Measurements from ENCODE around the gene KLF15.

KLF15 gene

DNA sequence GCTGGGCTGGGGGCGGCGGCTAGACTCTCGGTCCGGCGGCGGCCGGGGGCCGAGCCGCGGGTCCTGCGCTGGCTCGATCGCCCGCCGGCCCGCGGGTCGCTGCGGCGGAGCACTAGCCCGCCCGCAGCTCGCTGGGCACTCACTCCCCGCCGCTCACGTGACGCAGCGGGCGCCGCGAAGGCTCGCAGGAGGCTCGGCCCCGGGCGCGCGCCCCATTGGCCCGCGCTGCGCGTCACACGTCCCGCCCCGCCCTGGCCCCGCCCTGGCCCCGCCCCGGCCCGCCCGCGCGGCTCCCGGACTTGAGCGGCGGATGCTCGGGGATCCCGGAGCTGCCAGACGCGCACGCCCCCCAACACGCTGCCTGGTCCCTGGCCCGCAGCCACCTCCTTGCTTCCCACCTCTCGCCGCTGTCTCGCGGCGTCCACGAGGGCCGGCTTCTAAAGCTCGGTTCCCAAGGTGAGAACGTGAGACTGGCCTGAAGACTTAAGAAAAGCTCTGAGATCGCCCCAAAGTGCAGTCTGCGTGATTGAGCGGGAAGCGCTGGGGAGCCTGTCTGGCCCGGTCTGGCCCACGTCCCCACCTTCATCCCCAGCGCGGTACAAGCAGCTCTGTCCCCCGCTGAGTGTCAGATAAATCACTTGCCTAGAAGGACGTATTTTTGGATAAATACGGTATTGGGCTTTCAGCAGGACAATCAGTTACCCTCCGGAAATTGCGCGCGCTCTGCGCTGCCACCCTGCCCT lies at the start of gene KLF15:
Gene KLF15, minus strand, starts transcription at position 114 of the 743 bp plus-strand sequence. CDS start 4,486 bp downstream, outside the sequence.
- no peak for TF ChIP-seq CTCF (IDR thresholded peaks at IDR 0.05; ENCODE audit: control extremely low read depth, extremely low read depth, low read depth, missing control alignments)
- ChIA-PET CTCF (interaction anchor here (1.2 kb wide), 1 partner anchor 118 kb away, joined by 3 read pairs; the partner anchor contains the start of gene ZXDC), POLR2A (no interaction called here)
- peak; percentile 94 for DNase-seq (ENCODE audit: extremely low spot score)

DNA sequence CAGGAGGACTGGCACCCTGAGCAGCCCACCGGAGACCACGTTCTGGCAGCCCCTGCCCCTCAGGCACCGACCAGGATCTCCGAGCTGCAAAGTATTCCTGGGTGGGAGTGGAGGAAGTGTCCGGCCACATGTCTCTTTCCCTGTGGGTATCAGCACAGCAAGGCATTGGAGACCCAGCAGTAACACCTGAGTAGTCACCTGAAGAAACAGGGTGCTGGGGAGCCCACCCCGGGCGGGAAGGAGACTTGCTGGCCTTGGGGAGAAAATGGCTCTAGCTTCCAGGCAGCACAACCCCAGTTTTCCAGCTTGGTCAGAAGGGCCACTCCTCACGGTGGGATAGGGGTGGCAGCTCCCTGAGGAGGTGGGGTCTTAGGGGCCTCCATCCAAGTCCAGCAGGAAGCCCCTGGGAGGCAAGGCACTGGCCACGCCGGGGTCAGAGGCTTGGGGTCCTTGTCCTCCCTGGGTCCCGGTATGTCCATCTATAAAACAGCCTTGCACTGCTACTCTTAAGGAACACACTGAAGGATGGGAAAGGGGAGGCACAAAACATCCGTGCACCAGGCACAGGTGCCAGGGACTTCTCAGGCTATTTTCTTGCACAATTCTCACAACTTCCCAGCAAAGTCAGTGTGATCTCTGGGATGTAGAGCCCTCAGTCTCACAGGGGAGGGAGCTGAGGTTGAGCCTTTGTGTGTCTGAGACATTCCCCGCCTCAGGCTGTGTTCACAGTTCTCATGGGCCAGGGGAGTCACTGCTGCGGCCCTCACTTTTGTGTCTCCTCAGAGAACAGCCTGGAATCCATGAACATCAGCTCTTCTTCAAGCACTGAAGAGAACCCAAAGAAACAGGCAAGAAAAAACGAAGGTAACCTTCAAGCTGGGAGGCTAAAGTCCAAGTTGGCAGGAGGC lies 49.4 kb upstream of the KLF15 start:
- ChIA-PET CTCF (no interaction called here), POLR2A (no interaction called here)
- DNase-seq (ENCODE audit: extremely low spot score), result no peak
- no peak for TF ChIP-seq CTCF (IDR thresholded peaks at IDR 0.05; ENCODE audit: control extremely low read depth, extremely low read depth, low read depth, missing control alignments)

- no peak for DNase-seq (ENCODE audit: extremely low spot score)
- ChIA-PET POLR2A (no interaction called here), CTCF (interaction anchor here (2.6 kb wide), 1 partner anchor 10 kb away, joined by 7 read pairs; no protein-coding TSS in a partner anchor)
- TF ChIP-seq CTCF (IDR thresholded peaks at IDR 0.05; ENCODE audit: control extremely low read depth, extremely low read depth, low read depth, missing control alignments), result no peak
Observed at GRCh38 chr3:126402666-126403302, 45.6 kb upstream of the KLF15 start.

DNA sequence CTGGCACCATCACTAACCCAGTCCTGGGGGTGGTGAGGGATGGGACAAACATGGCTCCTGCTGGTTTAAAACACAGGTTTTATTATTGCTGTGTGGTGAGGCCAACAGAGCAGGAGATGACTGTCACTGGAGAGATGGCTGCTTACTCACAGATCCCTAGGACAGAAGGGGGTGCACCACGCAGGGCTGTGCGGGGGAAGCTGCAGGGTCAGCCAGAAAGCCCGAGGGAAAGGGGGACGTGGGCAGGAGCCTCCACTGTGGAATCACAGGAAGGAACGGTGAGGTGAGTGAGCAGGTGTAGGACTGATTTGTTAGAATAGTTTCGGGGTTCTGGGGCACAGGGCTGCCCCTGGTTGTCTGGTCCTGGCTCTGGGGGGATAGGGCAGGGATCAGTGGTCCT lies 45.0 kb upstream of the KLF15 start:
- ChIA-PET POLR2A (no interaction called here), CTCF (no interaction called here)
- TF ChIP-seq CTCF (IDR thresholded peaks at IDR 0.05; ENCODE audit: control extremely low read depth, extremely low read depth, low read depth, missing control alignments), result no peak

GRCh38 chr3:126401611-126402160 lies 44.5 kb upstream of the KLF15 start:
- TF ChIP-seq CTCF (IDR thresholded peaks at IDR 0.05; ENCODE audit: control extremely low read depth, extremely low read depth, low read depth, missing control alignments), result no peak
- no peak for DNase-seq (ENCODE audit: extremely low spot score)
- CTCF ChIA-PET, result no interaction called here
- POLR2A ChIA-PET, result no interaction called here

More for the DNA sequence above, 45.0 kb upstream of the KLF15 start:
- no peak for DNase-seq (ENCODE audit: extremely low spot score)

DNA sequence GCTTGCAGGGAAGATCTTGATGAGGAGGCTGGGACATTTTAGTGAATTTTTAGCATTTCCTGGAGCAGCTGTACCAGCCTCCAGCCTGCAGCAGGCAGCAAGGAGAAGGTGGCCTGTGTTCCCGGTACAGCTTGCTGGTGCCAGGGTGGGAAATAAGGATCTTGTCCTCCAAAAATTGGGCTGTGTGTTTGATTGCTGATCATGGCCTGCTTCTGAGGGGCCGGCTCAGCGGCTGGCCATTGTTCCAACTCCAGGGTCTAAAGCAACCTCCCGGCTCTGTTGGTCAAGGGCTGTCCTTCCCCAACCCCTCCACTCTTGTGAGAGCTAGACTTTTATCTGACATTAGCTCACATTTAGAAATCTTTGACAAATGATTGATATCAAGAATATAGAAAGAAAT lies 42.5 kb upstream of the KLF15 start:
- no peak for TF ChIP-seq CTCF (IDR thresholded peaks at IDR 0.05; ENCODE audit: control extremely low read depth, extremely low read depth, low read depth, missing control alignments)
- ChIA-PET CTCF (interaction anchor here (1.0 kb wide), 1 partner anchor 10 kb away, joined by 3 read pairs; no protein-coding TSS in a partner anchor), POLR2A (no interaction called here)
- no peak for DNase-seq (ENCODE audit: extremely low spot score)

All from GM10248 (cell line).